Small intestine (tissue), 7 donors: ENCODE results near the gene RCL1. TPM values are rescaled to one million over a fixed set of nuclear protein-coding genes. Genes with fewer than 3 reads are reported as not detected.

Experiments
- DNase-seq, 2 donors: peaks; one replicate each; pipeline versions ENCODE4 v3.0.0 to v3.0.0-alpha.2; 2013
- FAIRE-seq: peaks from 2 replicates; lab custom pipeline; 2012; peaks lifted over from hg19 to GRCh38; lab: Jason Lieb, UNC
- H3K27ac ChIP-seq, 3 donors: one replicate each; pipeline ENCODE4 v1.5.1; 2013; ENCODE audit warnings: low read length in 2 of 3, mild to moderate bottlenecking in 2 of 3, control low read depth in 1 of 3, inconsistent platforms in 1 of 3, low read depth in 1 of 3, moderate library complexity in 1 of 3
- H3K27me3 ChIP-seq, 3 donors: one replicate each; pipeline ENCODE4 v1.6.1; 2013; ENCODE audit warnings: low read length in 3 of 3, inconsistent platforms in 1 of 3; ENCODE audit not compliant: control insufficient read depth in 3 of 3, insufficient read depth in 3 of 3
- H3K36me3 ChIP-seq, 3 donors: one replicate each; pipeline ENCODE4 v1.6.1; 2013; ENCODE audit warnings: low read length in 3 of 3, inconsistent platforms in 1 of 3, low read depth in 1 of 3, mild to moderate bottlenecking in 1 of 3, moderate library complexity in 1 of 3; ENCODE audit not compliant: control insufficient read depth in 3 of 3, insufficient read depth in 2 of 3
- H3K4me1 ChIP-seq, 3 donors: one replicate each; pipeline ENCODE4 v1.6.1; 2013; ENCODE audit warnings: low read length in 2 of 3, inconsistent platforms in 1 of 3, low read depth in 1 of 3, mild to moderate bottlenecking in 1 of 3, moderate library complexity in 1 of 3; ENCODE audit not compliant: control insufficient read depth in 3 of 3, insufficient read depth in 2 of 3
- H3K4me3 ChIP-seq, 3 donors: one replicate each; pipeline ENCODE4 v1.5.1; 2013; ENCODE audit warnings: low read length in 3 of 3, control low read depth in 1 of 3, inconsistent platforms in 1 of 3, low read depth in 1 of 3, mild to moderate bottlenecking in 1 of 3, moderate library complexity in 1 of 3
- H3K9me3 ChIP-seq, 2 donors: one replicate each; pipeline ENCODE4 v1.6.1; 2013; ENCODE audit warnings: low read depth in 1 of 2, low read length in 1 of 2; ENCODE audit not compliant: control insufficient read depth in 2 of 2, insufficient read depth in 1 of 2
- WGBS, 3 donors: extraction: QIAGEN DNeasy Blood & Tissue Kit; methylation state at CpG; one replicate each; pipeline ENCODE4 v1.1.7; 2013; 5-methylcytosine and 5-hydroxymethylcytosine counted together
- polyA plus RNA-seq, 4 donors: library from polyadenylated mRNA; stranded (reverse) in 3 of 4; unstranded in 1 of 4; fragments of 200-250 nt in 3 of 4; fragments of 120-200 nt in 1 of 4; gene quantifications; one replicate each; pipeline versions ENCODE4 v1.2.1 to v1.2.3, GENCODE V29; 2013
- donor health status: healthy with polysubstance abuse.
- donor health status: control.
- donor health status: control.
- donor health status: Bipolar disorder and iron deficiency.
- donor health status: healthy.

The RCL1 gene
- polyA plus RNA-seq, 4 donors, result 2.2 to 12.0 (median 8.2) TPM

DNA sequence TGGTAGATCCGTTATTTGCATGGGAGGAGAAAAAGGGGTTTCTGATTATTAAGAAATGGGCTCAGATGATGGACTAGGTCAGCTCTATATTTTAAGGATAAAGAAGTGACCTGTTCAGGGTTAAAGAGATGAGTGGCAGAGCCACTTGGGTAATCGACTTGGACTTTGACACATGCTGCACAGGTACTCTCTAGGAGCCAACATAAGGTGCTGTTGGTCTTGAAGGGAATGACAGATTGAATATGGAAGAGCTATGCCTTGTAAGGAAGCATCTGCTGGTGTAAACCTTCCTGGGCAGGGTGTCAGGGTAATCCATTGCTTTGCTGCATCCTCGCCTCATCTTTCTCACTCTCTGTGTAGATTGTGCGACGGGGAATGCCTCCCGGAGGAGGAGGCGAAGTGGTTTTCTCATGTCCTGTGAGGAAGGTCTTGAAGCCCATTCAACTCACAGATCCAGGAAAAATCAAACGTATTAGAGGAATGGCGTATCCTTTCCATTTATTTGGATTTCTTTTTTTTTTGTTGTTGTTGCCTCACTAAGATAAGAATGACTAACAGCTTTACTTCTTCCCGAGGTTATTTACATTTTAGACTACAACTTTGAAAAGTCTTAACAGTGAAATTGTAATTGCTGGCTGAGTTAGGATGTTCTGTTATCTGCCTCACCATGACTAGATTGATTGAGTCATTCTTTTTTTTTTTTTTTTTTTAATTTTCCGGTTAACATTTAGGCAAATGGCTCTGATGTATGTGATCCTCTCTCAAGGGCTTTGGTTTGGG lies 41.2 kb downstream of the RCL1 start:
- WGBS, 3 donors, result 86 to 89% (median 88%) methylated on average over 11 of the region's 11 CpGs
- Histone ChIP-seq H3K4me1 (no peaks in the 10 kb centered on the region), H3K27ac (no peak overlapping the region), H3K9me3 (no peaks in the 10 kb centered on the region), H3K27me3 (no peaks in the 10 kb centered on the region), H3K36me3 (peaks cover 0 to 27% (median 0%) of the 10 kb centered on the region in 3 donors), H3K4me3 (no peak overlapping the region)
- no peak for FAIRE-seq
- DNase-seq, result peak; percentile 20 to 50

DNA sequence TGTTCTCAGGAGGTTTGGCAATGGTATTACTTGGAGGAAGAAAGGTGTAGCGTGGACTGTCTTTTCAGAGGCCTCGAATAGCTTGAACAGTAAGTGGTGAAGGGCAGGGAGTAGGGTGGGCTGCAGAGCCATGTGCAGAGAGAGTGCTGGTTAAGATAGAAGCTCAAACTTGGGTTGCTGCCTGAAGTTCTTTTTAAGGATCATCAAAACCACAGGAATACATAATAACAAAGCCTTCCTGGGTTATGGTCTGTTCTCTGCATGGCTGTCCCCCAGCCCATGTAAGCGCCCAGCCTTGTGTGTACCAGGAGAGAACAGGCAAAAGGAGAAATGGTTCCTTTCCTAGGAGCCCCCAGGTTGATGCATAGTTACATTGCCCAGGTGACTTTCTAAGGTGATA lies 43.9 kb downstream of the RCL1 start:
- peaks cover 2 to 32% (median 4%) of the 10 kb centered on the region in 3 donors for H3K36me3 ChIP-seq
- no peaks in the 10 kb centered on the region for H3K4me1 ChIP-seq
- no peaks in the 10 kb centered on the region for H3K27me3 ChIP-seq
- H3K4me3 ChIP-seq, result no peak overlapping the region
- H3K27ac ChIP-seq, result peak overlapping the region in 1 of 3 donors; percentile 14
- H3K9me3 ChIP-seq, result no peaks in the 10 kb centered on the region
- WGBS, 3 donors, result 93 to 96% (median 95%) methylated on average over 3 of the region's 3 CpGs
- FAIRE-seq (no peak), DNase-seq (no peak)

DNA sequence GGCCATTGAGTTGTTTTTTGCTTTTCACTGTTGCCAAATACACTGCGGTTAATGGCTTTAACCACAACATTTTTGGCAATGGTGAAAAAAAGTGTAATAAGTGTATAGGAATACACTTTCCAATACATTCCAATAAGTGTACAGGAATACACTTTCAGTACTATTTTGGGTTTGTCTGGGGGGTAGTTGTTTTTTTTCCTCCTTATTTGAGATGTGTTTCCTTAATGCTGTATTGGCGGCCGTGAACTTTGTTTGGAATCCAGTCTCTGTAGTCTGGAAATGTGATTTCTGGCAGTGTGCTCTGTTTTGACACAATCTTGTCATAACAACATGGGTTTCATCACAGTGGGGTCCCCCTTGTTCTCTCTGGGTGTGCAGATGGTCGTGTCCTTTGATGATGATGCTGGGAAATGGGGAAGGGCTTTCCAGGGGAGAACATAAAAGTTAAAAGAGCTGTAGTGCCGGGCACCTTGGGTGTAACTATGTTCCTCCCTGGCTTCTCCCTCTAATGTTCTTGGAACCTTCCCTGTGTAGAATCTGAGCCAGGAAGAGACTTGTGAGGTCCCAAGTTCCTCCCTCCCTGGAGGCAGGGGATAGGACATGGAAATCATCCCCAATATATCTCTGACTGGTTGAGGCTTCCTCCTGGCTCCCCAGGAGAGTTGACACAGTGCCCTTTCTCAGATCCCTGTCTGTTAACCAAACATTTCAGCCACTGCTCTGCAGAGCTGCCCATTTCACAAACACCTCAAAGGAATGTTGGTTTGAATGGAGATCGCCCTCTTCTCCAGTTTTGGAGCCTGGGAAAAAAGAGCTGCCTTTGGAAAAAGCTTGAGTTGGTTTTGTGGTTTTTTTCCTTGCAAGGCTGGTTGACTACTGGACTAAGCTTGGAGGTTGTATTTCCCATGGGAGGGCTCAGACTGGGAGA lies 44.8 kb downstream of the RCL1 start:
- WGBS, 3 donors, result 75 to 88% (median 84%) methylated on average over 6 of the region's 6 CpGs
- peak overlapping the region in 1 of 3 donors; percentile 38 for H3K27ac ChIP-seq
- no peak for FAIRE-seq

DNA sequence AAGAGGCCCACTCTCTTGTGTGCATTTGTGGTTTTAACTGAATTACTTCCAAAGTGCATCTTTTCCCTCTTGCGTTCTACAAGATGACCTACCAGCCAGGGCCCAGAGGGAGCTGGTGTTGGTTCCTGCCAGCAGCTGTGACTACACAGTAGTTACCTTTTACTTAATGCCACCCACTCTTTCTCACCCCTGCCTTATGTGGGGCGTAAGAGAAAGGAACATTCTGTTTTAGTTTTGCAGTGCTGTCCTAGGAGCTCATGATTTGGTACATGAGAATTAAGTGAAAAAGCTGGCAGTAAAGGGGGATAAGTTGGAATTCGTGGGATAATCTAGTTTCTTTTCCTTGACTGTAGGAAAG lies 45.4 kb downstream of the RCL1 start:
- Histone ChIP-seq H3K27ac (no peak overlapping the region), H3K36me3 (peaks cover 2 to 30% (median 9%) of the 10 kb centered on the region in 3 donors), H3K4me1 (no peaks in the 10 kb centered on the region), H3K27me3 (no peaks in the 10 kb centered on the region), H3K4me3 (no peak overlapping the region), H3K9me3 (no peaks in the 10 kb centered on the region)
- FAIRE-seq (no peak), DNase-seq (no peak)
- WGBS, 3 donors, result 62 to 69% (median 68%) methylated on average over 3 of the region's 3 CpGs

More for the DNA sequence above, 44.8 kb downstream of the RCL1 start:
- no peak overlapping the region for H3K4me3 ChIP-seq
- no peaks in the 10 kb centered on the region for H3K27me3 ChIP-seq
- H3K4me1 ChIP-seq, result no peaks in the 10 kb centered on the region
- H3K9me3 ChIP-seq, result no peaks in the 10 kb centered on the region
- peaks cover 2 to 29% (median 9%) of the 10 kb centered on the region in 3 donors for H3K36me3 ChIP-seq
- DNase-seq, result no peak

DNA sequence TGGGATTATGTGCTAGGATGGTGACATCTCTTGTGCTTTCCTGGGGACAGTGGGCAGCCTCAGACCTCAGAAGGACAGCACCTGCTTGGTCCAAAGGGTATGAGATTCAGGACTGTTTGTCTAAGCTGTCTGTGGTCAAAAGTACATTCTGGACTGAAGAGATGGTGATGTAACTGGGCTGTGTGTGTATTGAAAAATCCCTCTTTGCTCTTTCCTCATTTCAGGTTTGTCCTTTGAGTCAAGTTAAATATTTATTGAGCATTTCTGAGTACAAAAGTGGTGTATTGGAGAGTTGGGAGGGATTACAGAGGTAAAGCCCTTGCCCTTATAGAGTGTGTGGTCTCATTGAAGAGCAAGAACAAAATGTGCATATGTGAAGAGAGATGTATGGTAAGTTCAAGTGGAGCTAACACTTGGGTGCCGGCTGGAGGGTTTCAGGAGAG lies 46.7 kb downstream of the RCL1 start:
- FAIRE-seq, result no peak

DNA sequence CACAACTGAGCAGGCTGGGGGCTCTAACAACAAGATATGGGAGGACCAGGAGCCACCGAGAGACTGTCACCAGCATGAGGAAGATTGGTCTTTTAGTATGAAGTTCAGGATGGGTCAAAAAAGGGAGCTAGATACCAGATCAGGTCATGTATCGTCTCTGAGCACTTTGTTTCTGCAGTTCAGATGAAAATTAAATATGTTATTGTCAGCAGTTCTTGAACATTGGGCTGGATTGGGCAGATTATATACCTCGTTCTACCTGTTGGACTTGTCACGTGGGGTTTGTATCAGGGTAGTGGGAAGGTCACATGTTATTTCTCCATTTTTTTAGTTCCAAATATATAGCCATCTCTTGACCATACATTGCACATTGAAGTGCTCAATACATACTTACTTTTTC lies 47.3 kb downstream of the RCL1 start:
- no peak overlapping the region for H3K27ac ChIP-seq
- no peak overlapping the region for H3K4me3 ChIP-seq
- H3K36me3 ChIP-seq, result peaks cover 6 to 33% (median 12%) of the 10 kb centered on the region in 3 donors
- H3K4me1 ChIP-seq, result no peaks in the 10 kb centered on the region
- 82 to 91% (median 89%) methylated on average over 4 of the region's 4 CpGs for WGBS, 3 donors
- no peak for FAIRE-seq
- H3K27me3 ChIP-seq, result no peaks in the 10 kb centered on the region
- no peak for DNase-seq
- no peaks in the 10 kb centered on the region for H3K9me3 ChIP-seq

More for the DNA sequence above, 46.7 kb downstream of the RCL1 start:
- DNase-seq, result no peak
- no peaks in the 10 kb centered on the region for H3K27me3 ChIP-seq
- no peaks in the 10 kb centered on the region for H3K4me1 ChIP-seq
- no peak overlapping the region for H3K27ac ChIP-seq
- no peak overlapping the region for H3K4me3 ChIP-seq
- H3K9me3 ChIP-seq, result no peaks in the 10 kb centered on the region
- 94 to 100% (median 96%) methylated on average over 1 of the region's 1 CpG for WGBS, 3 donors
- peaks cover 5 to 32% (median 12%) of the 10 kb centered on the region in 3 donors for H3K36me3 ChIP-seq

DNA sequence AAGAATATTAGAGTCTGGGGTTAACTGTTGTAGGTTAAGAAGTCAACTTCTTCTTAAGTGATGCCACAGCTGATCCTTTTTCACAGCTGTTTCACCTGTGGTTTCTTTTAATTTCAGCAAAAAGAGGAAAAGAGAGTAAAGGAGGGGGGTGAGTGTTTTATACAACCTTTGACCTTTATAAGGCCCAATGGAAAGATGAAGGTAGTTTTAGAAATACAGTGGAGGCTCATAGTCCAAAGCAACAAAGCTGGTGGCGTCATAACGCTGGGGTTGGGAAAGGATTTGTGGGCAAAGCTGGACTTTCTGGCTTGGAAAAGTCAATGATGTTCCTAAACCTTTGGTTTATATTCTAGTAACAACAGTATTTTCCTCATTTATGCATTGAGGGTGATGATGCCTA lies 49.5 kb downstream of the RCL1 start:
- WGBS, 3 donors, result 94 to 96% (median 96%) methylated on average over 2 of the region's 2 CpGs
- no peaks in the 10 kb centered on the region for H3K4me1 ChIP-seq
- H3K9me3 ChIP-seq, result no peaks in the 10 kb centered on the region
- H3K36me3 ChIP-seq, result peaks cover 8 to 28% (median 12%) of the 10 kb centered on the region in 3 donors
- H3K27me3 ChIP-seq, result no peaks in the 10 kb centered on the region
- H3K27ac ChIP-seq, result no peak overlapping the region
- no peak overlapping the region for H3K4me3 ChIP-seq
- DNase-seq (no peak), FAIRE-seq (no peak)

DNA sequence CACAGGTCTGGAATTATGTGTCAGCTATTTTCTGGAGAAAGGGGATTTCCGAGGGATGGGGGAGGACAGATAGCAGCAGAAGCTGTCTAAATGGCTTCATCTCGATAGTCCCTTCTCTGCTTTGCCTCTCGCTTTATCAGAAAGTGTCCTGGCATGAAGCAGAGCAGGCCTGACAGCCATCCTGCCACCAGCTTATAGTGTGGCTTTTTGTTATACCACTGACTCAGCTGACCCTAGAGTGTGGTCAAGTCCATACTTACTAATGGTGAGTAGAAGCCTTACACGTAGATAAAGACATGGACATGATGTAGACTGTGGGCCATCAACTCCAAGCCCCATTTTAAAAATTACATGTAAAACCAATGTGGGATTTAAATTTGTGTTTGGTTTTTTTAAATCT lies 50.0 kb downstream of the RCL1 start:
- H3K36me3 ChIP-seq, result peaks cover 8 to 31% (median 12%) of the 10 kb centered on the region in 3 donors
- H3K9me3 ChIP-seq, result no peaks in the 10 kb centered on the region
- 88 to 94% (median 92%) methylated on average over 4 of the region's 4 CpGs for whole genome bisulfite sequencing, 3 donors
- H3K4me1 ChIP-seq, result no peaks in the 10 kb centered on the region
- H3K27ac ChIP-seq, result no peak overlapping the region
- DNase-seq, result no peak
- no peaks in the 10 kb centered on the region for H3K27me3 ChIP-seq
- no peak overlapping the region for H3K4me3 ChIP-seq
- FAIRE-seq, result no peak
